GM12864 (cell line): ENCODE measurements around the gene FIG4.

Experiments used
- DNase-seq: peaks from one replicate; pipeline ENCODE4 v3.0.0-alpha.2; 2011; ENCODE audit warnings: low read depth
- H3K4me3 ChIP-seq: 2 replicates; pipeline ENCODE4 v1.5.1; 2011; ENCODE audit warnings: mild to moderate bottlenecking, low read depth, low read length, control low read depth
- TF ChIP-seq, protein P1 (sequence below): IDR thresholded peaks from 2 replicates; pipeline ENCODE4 v1.5.1; 2011; ENCODE audit warnings: low read depth, mild to moderate bottlenecking, moderate library complexity, low read length, control low read depth, inconsistent platforms; ENCODE audit errors: missing control alignments

The FIG4 gene

DNA sequence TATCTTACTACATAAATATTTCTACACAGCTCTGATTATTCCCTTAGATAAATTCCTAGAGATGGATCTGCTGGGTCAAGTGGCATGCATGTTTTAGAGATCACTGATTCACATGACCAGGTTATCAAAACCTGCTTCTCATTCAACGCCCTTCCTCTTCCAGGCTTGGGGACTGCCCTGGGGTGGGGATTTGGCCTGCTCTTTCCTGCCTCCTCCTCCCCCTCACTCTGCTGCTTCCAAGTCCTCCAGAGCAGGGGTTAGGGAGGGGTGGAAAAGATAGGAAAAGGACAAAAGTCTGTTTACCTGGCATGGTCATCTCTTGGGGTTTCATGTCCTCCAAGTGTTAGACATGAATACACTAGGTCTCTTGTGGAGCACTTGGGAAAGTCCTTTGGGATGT, 181.5 kb downstream of the FIG4 start:
- no peak for DNase-seq
- TF ChIP-seq, protein P1, sequence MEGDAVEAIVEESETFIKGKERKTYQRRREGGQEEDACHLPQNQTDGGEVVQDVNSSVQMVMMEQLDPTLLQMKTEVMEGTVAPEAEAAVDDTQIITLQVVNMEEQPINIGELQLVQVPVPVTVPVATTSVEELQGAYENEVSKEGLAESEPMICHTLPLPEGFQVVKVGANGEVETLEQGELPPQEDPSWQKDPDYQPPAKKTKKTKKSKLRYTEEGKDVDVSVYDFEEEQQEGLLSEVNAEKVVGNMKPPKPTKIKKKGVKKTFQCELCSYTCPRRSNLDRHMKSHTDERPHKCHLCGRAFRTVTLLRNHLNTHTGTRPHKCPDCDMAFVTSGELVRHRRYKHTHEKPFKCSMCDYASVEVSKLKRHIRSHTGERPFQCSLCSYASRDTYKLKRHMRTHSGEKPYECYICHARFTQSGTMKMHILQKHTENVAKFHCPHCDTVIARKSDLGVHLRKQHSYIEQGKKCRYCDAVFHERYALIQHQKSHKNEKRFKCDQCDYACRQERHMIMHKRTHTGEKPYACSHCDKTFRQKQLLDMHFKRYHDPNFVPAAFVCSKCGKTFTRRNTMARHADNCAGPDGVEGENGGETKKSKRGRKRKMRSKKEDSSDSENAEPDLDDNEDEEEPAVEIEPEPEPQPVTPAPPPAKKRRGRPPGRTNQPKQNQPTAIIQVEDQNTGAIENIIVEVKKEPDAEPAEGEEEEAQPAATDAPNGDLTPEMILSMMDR = no peak
- no peak overlapping the region for H3K4me3 ChIP-seq

DNA sequence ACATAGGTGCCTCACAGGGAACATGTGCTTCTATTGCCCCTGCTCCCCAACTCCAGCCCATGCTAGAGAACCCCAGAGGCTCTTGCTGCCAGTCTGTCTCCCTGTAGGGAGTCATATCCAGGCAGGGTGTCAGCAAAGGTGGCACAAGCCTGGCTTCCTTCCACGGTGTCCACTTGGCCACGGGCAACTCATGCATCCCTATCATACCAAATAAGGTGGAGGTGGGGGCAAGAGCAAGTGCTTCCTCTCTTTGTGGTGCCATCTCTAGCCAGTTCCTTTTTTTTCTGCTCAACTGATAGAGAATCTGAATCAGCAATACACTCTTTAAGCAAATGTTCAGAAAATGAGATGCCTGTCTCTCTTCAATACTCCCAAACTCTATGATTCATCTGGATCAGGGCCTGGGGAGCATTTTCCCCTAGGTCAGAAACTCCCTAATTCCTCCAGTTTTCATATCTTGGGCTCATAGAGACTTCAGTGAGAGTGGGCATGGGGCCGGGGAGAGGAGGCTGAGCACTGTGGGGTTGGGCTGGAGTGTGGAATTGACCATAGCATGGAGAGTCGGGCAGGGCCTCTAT, 182.0 kb downstream of the FIG4 start:
- TF ChIP-seq, protein P1 = no peak
- DNase-seq = no peak
- H3K4me3 ChIP-seq = no peak overlapping the region

DNA sequence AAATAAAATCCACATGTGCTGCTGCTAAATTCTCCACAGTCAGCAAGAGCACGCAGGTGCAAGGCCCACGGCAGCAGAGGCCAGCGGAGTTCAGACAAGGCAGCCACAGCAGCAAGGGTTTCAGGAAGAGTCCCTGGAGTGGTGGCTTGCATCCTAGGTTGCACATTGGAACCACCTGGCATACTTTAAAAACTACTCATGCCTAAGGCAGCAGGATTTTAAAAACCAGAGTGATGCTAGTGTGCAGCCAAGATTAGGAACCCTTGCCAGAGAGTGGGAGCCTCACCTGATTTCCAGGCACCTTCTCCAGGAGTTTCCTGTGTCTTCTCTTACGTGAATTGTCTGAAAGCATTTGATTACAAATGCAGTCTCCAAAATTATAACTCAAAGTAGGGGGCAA, 183.0 kb downstream of the FIG4 start:
- DNase-seq = no peak
- TF ChIP-seq, protein P1 = no peak
- H3K4me3 ChIP-seq = no peak overlapping the region

DNA sequence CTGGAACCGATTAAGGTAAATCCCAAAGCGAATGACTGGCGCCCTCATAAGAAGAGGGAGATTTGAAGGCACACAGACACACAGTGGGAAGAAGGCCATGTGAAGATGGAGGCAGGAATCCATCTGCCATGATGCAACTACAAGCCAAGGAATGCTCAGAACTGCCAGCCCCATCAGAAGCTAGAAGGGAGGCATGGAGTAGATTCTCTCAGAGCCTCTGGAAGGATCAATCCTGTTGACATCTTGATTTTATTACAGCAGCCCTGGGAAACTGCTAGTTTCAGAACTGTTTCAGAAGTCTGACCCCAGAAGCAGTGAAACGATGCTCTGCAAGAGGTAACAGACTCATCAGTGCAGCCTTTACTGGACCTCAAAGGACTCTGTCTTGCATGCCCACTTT, 183.5 kb downstream of the FIG4 start:
- no peak overlapping the region for H3K4me3 ChIP-seq
- no peak for DNase-seq
- TF ChIP-seq, protein P1 = no peak
